DMS153 (cell line): Measurements from ENCODE around the gene TSSK3.
"Not testable (repeated sequence)": the region's sequence is repeated elsewhere in the genome, so short reads cannot be mapped to it uniquely, and the experiment has no call there.

Source experiments
- DNase-seq: peaks from one replicate; lab custom pipeline; 2025; lab: John Stamatoyannopoulos, UW

TSSK3 gene

DNA sequence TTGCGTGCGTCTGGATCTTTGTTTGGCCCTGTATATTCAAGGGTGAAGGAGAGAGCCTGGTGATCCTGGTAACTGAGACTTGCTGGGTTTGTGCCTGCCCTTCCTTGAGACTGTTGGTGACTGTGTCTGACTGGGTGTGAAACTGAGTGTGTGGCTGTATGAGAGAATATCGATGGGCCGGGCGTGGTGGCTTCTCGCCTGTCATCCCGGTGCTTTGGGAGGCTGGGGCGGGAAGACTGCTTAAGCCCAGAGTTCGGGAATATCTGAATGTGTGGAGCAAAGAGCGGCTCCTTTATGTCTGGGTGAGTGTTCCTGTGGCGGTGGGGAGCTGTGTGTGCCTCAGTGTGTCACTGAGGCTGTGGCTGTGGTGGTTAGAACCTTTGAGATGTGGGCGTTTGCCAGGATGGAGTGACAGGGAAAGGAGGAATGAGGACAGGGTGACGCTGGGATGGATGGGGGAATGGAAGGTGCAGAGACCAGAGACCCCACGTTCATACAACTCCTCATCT is 23.6 kb upstream of the TSSK3 start:
- DNase-seq, result no peak

- no peak for DNase-seq
Measured at GRCh38 chr1:32339363-32339978, 22.9 kb upstream of the TSSK3 start.

DNA sequence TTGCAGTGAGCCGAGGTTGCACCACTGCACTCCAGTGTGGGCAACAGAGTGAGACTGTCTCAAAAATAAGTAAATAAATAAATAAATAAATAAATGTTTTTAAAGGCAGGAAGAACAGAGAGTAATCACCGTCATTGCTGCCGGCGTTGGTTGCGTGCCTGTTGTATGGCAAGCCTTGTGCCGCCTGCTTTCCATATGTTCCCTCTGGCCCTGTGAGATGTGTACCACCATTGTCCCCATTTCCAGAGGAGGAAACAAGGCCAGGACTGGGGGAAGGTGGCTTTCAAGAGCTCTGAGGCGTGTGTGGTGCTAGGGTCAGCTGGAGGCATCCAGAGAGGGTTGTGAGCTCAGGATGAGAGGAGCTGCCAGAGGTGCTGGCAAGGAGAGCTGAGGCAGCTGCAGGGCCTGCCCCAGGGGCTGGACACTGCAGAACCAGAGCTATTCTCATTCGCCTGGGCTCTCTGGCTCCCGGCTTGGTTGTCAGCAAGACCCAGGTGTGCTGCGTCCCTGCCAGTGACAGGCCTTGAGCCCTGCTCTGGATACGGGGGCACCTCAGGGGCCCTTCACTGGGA is 21.1 kb upstream of the TSSK3 start:
- DNase-seq, result no peak

DNA sequence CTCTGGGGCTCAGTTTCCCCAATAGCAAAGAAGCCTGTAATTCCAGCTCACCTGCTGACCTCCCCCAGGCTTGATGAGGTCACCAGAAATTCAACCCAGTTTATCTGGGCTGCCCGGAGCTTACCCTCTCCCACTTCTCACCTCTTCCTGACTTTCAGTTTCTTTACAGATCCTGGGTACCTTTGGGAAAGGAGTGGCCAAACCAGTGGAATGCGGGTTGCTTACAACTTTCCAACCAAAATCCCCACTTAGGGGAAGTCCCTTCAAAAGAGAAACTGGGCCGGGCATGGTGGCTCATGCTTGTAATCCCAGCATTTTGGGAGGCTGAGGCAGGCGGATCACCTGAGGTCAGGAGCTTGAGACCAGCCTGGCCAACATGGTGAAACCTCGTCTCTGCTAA is 20.4 kb upstream of the TSSK3 start:
- DNase-seq, result no peak

DNA sequence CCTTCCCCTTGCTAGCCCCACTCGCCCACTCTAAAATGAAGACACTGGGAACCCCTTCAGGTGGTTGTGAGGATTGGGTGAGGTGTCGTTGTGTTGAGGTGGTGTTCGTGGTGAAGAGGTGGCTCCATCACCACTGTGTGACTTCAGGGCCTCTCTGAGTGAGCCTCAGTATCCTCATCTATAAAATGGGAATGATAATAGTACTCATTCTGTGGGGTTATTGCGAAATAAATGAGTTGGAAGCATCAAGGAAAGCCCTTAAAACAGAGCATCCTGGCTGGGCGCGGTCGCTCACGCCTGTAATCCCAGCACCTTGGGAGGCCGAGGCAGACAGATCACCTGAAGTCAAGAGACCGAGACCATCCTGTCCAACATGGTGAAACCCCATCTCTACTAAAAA is 19.6 kb upstream of the TSSK3 start:
- no peak for DNase-seq

DNA sequence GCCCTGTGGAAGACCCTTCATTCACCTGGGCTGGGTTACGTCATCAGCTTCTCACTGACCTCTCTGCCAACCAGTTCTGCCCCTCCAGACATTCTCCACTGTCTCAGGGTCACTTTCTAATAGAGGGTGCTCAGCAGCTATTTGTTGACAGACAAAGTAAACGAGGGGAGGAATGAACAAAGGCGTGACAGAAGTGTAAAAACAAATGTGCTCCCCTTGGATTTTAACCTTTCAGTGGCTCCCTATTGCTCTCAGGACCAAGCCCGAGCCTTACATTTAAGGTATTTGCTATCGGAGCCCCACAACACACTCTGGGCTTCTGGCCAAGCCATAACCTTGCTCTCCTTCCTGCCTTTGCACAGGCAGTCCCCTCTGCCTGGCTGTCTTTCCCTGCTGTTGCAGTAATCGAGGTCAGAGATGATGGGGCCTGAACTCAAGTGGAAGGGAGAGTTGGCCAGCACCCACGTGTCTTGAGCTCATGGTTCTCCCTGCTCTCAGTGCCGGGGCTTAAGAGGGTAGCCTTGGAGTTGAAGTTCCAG is 17.0 kb upstream of the TSSK3 start:
- DNase-seq, result peak; percentile 68

- DNase-seq, result no peak
Measured at GRCh38 chr1:32346532-32347157, 15.7 kb upstream of the TSSK3 start.

DNA sequence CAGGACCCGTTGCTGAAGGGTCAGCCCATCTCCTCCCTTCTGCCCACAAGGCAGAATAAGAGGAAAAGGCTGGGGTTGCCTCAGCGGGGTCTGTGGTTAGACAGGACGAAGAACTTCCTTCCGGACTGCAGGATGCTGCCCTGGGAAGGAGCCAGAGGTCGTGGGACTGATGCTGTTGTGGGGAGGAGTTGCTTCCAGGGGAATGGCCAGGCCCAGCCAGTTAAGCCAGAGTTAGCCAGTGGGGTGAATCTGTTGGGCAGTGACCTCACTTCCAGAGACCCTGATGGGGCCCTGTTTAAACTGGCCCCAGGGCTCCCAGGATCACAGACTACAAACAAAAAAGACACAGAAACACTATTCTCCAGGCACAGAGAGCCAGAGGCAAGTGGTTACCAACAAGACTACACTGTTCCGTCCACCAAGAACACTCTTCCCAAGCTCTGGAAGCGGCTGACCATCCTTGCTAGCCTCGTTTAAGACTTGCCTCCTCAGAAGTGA is 13.1 kb upstream of the TSSK3 start:
- no peak for DNase-seq

DNA sequence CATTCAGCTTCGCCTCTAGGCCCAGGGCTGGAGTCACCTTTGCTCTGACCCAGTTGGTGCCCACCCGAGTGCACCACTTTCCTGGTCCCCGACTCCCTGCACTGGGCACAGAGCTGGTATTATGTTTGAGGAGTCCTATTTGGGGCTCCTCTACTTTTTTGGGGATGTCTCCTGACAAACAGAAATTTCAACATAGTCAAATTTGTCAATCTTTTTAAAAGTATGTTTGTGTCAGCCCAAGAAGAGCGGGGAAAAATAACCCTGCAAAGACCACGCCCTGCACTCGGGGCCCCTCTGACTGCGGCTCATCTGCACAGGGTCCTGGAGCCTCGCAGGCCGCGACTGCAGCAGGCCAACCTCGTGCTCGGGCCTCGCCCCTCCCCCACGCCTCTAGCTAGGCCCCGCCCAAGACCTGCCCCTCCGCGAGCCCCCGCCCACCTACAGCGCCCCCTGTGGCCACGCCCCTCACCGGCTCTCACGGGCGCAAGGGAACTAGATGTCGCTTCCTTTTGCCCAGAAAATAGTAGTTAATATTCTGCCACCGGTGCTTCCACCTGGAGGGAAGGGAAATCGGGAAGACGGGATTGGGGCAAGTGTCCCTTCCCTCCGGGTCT is 11.4 kb upstream of the TSSK3 start:
- DNase-seq, result peak; percentile 77

- DNase-seq, result peak; percentile 96
Measured at GRCh38 chr1:32351399-32352238, 10.7 kb upstream of the TSSK3 start.

DNA sequence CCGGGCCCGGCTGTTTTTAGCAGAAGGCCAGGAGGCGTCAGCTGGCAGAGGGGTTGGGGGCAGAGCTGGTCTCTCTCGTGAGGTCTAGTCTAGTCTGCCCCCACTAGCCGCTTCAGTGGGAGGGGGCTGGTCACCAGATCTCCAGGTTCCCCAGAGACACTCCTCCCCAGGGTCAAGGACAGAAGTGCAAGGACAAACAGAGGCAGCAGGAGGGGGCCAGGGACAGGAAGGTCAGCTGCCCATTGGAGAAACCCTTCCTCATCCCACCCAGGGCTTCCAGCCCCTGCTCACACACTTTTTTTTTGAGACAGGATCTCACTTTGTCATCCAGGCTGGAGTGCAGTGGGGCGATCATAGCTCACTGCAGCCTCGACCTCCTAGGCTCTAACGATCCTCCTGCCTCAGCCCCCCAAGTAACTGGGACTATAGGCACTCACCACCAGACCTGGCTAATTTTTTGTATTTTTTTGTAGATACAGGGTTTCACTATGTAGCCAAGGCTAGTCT is 10.0 kb upstream of the TSSK3 start:
- DNase-seq, result no peak

- no peak for DNase-seq
Measured at GRCh38 chr1:32352831-32353383, 9.4 kb upstream of the TSSK3 start.

GRCh38 chr1:32353431-32353830 is 8.9 kb upstream of the TSSK3 start:
- no peak for DNase-seq

- no peak for DNase-seq
Measured at GRCh38 chr1:32353886-32354570, 8.3 kb upstream of the TSSK3 start.

GRCh38 chr1:32355778-32356177 is 6.6 kb upstream of the TSSK3 start:
- DNase-seq, result not testable (repeated sequence)

GRCh38 chr1:32356478-32356877 is 5.9 kb upstream of the TSSK3 start:
- DNase-seq, result no peak

GRCh38 chr1:32357614-32358013 is 4.7 kb upstream of the TSSK3 start:
- no peak for DNase-seq

- no peak for DNase-seq
Measured at GRCh38 chr1:32358435-32358834, 3.9 kb upstream of the TSSK3 start.

DNA sequence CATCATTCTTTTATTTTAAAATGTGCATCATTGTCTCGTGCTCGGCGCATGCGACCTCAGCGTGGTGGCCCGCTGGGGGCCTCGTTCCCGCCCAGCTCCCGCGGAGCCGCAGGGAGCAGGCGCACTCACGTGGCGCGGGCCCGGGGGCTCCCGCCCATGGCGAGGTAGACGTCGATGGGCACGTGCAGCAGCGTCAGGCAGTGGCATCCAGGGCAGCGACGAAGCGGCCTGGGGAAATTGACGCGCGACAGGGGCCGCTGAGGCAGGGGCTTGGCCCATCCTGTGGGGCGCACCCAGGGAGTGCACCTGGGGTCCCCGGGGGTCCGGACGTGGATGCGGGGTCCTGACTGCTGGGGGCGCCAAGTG is 1.0 kb upstream of the TSSK3 start:
- no peak for DNase-seq

DNA sequence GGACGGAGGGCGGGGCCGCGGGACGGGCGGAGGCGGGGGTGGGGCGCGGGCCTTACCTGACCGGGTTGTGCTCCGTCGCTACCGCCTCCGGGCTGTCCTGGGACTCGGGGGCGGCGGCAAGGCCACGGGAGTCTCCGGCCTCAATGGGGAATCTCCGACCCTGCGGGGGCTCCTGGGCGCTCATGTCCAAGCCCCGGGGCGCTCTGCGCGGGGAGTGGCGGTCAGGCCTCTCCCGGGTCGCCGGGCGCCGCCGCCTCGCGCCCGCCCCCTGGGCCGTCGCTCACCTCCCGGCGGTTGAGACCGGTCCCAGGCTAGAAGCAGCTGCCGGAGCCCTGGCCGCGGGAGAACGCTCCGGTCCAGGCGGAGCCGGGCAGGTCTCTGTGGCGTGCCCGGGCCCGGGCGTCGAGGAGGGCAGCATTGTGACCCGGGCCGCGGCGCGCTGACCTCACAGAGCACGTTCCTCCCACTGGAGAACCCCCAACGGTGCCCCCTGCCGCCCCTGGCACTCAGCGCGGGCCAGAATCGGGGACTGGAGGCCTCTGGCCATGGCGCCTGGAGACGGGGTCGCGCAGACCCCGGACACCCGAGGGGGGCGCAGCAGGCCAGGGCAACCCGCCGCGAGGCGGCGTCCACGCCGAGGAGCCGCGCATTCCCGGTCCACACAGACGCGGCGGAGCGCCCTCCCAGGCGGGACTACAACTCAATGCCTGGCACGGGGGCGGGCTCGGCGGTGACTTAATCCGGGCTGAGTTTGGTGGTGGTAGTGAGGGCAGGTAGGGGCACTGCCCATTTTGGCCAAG is 465 bp upstream of the TSSK3 start:
- DNase-seq, result no peak
